NOMO-1 (cell line): ENCODE measurements around the gene BCL2L13.

Experiments used
- DNase-seq, 2 experiments: peaks; one replicate each; lab custom pipeline; 2025; ENCODE audit not compliant: unreplicated experiment in 2 of 2; lab: John Stamatoyannopoulos, UW

BCL2L13 gene, protein sequence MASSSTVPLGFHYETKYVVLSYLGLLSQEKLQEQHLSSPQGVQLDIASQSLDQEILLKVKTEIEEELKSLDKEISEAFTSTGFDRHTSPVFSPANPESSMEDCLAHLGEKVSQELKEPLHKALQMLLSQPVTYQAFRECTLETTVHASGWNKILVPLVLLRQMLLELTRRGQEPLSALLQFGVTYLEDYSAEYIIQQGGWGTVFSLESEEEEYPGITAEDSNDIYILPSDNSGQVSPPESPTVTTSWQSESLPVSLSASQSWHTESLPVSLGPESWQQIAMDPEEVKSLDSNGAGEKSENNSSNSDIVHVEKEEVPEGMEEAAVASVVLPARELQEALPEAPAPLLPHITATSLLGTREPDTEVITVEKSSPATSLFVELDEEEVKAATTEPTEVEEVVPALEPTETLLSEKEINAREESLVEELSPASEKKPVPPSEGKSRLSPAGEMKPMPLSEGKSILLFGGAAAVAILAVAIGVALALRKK

DNA sequence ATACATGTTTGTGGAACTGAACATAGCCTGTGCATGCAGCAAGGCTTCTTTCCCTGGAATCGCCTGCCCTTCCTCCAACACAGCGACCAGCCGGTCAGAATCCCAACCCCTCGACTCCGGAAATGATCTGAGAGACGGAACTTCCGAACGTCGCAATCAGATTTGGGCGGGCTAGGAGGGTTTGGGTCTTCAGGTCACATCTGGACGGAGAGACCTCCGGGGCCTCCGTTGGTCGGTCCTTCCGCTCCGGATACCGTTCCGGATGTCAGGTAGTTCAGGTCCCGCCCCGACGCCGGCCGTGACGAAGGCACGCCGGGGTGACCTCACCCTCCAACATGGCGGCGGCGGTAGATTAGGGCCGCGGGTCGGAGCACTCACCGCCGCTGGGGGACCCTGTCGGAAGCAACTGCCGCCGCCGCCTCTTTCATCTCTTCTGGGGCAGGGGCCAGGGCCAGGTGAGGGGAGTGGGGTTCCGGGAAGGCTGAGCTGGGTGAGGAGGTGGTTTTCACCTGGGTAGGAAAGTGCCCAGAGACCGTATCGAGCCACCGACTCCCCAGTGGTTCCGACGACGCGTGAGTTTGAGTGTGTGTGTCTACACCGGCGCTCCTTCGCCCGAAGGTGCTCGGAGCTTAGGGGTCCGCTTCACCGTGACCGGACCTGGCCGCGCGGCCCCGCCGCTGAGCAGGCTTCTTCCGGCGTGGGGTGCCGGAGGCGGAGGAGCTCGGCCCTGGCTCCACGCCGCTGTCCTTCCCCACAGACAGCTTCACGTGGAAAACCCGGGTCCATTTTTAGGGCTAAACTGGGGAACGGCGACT is at the start of gene BCL2L13:
Gene BCL2L13 (plus strand): TSS at position 326 of the 815 bp plus-strand sequence. CDS start 16,955 bp downstream, outside the sequence.
- peak; percentile 83 for DNase-seq

DNA sequence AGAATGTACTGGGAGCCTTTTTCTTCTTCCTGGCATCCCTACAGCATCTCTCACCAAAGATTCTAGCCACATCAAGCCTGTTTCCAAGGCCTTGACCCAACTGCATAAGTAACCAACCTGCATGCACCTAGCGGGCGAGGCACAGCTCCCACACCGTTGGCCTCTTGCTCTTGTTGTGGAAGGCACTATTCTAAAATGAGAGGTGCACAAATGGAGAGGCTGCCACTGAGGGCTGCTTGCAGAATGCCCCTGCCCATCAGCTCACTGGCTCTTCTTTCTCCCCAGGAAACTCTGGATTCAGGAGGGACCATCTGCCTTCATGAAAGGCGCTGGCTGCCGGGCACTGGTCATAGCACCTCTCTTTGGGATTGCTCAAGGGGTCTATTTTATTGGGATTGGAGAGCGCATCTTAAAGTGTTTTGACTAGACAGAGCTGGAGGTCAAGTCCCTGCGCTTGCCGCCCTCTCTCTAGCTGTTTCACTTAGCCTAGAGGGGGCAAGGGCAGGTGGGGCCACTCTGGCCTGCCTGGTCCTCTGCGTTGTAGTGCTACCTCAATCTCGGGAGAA is 48.7 kb upstream of the BCL2L13 start:
- no peak for DNase-seq

DNA sequence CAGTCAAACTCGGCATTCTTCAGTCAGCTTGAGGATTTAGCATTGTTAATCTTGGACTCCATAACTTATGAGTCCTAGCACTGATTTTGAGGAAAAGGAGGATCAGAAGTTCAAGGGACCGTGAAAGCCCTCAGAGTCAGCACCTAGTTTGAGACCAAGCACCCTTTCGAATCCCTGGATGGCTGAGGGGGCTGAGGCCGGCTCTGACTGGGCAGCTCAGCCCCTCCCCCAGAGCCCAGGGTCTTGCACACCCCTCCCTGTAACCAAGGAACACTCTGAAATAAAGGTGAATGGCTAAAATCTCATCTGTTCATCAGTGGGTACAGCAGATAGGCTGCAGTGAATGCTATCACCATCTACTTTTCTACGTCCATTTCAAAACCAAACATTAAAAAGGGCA is 48.0 kb upstream of the BCL2L13 start:
- no peak for DNase-seq

DNA sequence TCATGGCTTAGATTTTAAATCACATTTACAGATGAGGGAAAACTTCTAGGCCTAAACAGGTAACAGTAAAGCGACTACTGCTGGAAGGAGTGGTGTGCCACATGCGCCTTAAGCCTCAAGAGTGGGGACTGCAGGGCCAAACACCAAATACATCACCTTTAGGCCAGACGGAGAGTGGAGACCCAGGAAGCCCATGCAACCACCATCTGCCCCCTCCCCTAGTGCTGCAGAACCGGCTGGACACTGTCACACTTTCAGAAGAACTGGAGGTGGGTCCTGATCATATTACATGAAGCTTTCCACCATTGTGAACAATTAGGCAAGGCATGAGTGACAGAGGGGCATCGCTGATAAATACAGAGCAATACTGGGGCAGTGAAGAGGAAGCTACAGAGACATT is 46.4 kb upstream of the BCL2L13 start:
- DNase-seq: no peak

DNA sequence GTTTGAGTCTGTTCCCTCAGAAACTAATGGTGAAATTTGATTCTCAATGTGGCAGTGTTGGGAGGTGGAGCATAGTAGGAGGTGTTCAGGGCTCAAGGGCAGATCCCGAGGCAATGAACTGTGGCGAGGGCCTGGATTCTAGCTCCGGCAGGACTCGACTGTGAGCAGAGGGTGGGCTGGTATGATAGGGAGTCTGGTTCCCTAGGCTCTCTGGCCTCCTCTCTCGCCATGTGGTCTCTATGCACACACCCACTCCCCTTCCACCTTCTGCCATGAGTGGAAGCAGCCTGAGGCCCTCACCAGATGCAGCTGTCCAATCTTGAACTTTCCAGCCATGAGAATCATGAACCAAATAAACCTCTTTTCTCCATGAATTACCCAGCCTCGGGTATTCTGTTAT is 42.3 kb upstream of the BCL2L13 start:
- DNase-seq: no peak

DNA sequence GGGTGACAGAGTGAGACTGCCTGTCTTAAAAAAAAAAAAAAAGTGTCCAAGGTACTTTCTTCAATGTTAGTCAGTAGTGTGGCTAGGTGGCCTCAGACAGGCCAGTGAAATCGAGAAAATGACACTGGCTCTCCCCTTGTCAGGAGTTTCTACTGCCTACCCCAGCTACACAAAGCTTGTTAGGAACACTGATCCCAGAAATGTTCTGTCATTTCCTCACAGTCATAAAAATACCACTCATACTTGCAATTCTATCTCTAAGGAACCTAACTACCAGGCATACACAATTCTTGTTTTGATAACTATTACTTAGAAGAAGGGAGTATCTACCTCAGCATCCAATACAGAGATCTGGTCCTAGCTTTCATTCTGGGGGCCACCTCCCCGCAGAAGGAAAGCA is 41.3 kb upstream of the BCL2L13 start:
- DNase-seq: no peak

DNA sequence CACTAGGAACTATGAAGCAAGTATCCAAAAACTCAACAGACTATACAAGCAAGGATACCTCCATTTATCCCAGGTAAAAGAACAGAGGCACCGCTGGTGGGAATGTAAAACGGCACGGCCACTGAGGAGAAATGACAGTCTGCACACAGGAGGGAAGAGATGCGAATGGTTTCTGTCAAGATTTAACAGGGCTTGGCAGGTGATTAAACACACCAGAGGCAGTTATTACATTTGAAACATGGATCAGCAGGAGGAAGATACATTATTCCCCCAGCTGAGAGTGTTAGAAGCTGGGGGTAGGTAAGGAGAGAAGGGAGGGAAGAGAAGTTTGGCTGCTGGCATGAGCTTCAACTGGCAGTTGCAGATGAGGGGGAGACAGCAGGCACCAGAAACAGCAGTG is 40.2 kb upstream of the BCL2L13 start:
- no peak for DNase-seq

DNA sequence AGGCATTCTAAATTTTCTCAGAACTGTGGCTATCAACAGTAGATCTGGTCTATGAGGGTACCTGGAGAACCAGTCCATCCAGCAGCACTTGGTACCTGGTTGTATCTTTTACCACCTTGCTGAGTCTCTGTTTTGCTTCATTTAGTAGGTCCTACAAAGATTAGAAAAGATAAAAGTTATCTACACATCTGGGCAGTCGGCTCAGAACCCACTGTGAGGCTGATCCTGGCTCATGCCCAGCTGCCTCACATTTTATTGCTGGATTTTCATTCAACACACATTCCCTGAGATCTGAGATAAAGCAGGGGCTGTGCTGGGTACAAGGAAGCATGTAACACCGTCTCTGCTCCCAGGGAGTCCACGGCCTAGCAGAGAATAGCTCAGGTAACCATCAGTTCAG is 37.5 kb upstream of the BCL2L13 start:
- DNase-seq: no peak

DNA sequence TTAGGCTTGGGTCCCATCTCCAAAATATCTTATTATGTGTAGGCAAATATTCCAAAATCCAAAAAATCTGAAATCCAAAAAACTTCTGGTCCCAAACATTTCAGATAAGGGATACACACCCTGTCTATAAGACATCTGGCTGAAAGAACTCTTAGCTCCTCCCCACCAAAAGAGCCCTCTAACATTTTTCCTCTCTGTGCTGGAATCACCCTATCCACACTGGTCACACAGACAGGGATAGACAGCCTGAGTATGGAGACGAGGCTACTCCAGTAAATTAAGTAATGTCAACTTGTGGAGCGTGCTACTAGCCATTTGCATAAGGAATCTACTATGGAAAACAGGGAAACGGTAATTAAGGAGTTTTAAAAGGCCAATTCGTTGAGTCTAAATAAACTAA is 34.9 kb upstream of the BCL2L13 start:
- DNase-seq: no peak

DNA sequence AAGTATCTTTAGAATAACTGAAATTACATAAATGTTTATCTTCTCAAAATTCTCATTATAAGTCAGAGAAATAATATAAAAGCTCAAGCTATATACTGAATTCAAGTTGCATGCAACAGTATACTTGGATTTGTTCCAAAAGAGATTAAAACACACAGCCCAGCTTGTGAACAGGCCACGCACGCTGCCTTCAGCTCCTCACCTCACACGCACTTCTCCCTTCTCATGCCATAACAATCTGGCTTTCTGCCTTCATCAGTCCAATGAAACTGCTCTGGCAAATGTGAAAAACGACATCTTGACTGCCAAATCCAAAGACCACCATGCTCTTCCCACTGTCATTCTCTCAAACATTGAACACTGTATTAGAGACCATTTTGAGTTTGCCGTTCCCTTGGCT is 32.1 kb upstream of the BCL2L13 start:
- no peak for DNase-seq

DNA sequence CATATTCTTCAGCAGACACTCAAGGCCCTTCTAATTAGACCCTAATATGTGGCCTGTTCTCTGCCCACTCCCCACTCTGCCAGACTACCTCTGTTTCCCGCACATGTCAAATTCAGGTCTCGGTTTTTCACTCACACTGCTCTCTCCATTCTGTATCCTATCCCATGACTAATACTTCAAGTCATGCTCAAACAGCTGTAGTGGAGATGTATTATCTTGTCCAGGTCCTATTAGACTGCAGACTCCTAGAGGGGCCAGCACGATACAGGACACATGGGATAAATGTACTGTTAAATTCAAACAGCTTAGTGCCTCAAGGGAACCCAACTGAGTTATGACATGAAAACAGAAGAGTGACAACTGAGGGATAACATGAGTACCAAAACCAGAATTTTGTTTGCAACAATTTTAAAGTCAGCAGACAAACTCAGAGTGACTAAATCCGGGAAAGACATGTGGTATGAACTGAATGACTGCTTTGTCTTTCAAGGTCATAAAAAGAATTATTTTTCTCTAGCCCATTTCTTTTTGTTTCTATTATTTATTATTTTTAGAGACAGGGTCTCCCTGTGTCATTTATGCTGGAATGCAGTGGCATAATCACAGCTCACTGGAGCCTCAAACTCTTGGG is 30.6 kb upstream of the BCL2L13 start:
- DNase-seq: no peak

DNA sequence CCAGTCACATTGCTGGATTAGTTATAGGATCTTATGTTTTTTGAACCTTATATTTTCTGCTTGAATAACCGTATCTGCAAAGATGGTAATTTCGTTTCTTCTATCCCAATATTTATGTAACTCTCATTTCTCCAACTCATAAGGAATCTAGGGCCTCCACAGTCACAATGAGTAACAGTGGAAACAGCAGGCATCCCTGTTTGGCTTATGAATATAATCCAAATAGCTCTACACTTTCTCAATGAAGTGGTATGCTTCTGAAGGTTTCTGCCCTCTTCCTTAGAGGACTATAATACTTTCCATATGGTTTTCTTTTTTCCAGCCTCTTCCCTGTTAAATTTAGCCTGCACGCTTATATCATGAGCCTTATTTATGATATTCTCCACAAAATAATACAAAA is 26.5 kb upstream of the BCL2L13 start:
- DNase-seq: no peak

DNA sequence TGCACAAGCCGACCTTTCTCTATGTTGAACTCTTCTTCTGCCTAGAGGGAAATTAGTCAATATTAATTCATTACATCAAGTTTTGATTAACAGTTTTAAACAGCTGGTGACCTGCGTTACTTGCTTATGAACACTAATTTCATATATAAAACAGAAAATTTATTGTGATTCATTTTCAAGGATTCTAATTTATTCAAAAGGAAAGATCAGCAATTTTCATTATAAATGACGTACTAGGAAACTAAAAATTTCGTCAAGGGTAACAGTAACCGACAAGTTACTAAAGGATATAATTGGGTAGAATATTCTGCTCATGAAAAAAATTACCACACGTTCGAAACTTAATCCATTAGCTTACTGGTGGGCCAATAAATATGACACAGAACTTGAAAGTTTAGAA is 25.3 kb upstream of the BCL2L13 start:
- no peak for DNase-seq

DNA sequence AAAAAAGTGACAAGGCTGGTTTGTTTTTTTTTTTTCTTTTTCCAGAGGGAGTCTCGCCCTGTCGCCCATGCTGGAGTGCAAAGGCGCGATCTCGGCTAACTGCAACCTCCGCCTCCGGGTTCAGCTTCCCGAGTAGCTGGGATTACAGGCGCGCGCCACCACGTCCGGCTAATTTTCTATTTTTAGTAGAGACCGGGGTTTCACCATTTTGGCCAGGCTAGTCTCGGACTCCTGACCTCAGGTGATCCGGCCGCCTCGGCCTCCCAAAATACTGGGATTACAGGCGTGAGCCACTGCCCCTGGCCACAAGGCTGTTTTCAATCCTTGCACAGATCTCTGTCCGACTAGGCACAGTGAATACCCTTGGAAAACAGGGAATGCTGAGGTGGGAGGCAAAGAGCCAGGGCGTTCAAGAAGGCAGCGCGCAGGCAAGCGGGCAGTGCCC is 10.6 kb upstream of the BCL2L13 start:
- DNase-seq: no peak

DNA sequence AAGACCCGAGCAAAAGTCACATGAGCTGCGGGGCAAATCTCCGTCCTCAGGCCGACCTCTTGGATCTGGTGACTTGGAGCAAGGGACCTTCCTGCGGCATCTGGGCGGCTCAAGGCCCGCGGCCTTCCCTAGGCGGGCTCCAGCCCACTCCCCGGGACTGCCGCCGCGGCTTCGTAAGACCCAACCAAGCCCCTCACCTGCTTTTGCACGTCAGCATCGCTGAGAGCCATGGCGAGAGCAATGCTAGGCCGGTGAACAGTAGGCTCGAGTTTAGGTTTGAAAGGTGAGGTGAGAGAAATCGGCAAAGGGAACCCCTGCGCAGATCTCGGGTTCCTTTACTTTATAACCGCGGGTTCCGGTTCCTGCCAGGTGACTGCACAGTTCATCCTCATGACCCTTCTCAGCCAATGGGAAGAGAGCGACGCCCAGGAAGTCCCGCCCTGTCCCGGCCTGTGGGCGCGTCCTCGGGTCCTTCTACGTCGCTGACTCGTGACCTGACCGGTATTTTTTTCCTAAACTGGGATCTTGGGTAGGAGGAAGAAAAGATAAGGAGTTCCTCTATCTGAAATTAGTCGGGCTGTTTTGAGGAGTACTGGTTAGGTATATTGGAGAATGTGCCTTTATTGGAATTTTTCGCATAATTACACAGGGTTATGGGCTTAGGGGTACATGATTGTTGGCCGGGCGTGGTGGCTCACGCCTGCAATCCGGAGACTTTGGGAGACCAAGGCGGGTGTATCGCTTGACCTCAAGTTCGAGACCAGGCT is 10.0 kb upstream of the BCL2L13 start, which contains the start of gene ATP6V1E1:
Gene ATP6V1E1 (minus strand): TSS at position 344 of the 767 bp plus-strand sequence. CDS start 114 bp downstream, at position 230.
- DNase-seq: peak; percentile 93 to 96

DNA sequence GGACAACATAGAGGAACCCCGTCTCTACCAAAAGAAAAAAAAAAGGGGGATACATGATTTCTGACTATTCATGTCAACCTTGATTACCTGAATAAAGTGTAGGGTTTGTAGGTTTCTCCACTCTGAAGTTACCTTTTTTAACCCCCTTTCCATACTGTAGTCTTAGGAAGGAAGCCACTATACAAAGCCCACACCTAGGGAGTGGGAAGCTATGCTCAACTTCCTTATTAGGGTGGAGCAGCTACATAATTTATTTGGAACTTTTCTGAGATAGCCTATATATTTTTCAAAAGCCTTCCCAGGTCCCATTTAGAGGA is 9.4 kb upstream of the BCL2L13 start:
- DNase-seq: no peak

DNA sequence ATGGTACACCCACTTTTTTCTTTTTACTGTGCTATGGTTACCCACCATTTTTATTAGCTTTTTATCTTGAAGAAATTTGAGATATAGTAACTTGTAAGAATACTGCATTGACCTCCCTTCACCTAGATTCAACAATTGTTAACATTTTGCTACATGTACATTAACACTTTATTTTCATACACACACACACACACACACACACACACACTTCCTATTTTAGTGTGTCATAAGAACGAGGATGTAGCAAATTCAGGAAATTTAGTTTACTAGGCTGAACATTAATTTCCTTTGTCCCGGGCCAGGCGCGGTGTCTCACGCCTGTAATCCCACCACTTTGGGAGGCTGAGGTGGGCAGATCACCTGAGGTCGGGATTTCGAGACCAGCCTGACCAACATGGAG is 8.9 kb upstream of the BCL2L13 start:
- DNase-seq: no peak

DNA sequence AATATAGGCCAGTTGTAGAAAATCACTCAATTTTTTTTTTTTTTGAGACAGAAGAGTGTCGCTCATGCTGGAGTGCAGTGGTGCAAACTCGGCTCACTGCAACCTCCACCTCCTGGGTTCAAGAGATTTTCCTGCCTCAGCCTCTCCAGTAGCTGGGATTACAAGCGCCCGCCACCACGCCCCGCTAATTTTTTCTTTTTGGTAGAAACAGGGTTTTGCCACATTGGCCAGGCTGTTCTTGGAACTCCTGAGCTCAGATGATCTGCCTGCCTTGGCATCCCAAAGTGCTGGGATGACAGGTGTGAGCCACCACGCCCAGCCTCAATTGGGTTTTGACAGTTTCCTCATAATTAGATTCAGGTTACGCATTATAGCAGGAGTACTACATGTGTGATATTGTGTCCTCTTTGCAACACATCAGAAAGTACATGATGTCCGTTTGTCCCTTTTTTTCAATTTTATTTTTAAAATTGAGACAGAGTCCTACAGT is 7.4 kb upstream of the BCL2L13 start:
- DNase-seq: no peak

DNA sequence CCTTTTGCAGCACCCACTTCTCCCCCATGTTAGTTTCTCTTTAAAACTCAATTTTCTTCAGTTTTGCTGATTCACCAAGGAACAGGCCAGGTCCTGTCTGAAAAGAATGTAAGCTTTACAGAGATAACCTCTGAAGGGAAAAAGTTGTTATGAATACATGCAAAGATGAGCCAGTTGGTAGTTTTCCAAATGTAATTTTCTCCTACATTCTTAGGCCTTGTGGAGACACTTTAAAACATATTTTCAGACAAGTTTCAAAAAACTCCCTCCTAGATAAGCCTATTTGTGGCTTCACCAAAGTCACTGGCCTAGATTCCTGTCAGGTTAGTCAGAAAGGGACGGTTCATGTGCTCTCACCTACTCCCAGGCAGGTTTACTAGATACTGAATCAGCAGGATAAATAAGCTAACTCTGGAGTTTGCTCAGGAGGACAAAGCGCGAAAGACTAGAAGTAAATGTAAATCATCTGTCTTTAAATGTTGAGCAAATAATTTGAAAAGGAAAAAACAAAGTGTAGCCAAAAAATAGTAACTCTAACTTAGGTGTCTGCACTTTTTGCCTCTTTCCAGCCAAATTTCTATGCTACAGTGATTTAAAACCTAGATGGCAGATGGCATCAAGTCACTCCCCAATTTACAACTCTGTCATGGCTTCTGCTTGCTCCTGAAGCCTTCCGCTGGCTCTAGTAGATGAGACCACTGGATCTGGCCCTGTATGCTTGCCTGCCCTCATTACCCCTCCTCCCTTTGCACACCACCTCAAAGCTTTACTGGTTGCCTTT is 5.2 kb upstream of the BCL2L13 start:
- no peak for DNase-seq

DNA sequence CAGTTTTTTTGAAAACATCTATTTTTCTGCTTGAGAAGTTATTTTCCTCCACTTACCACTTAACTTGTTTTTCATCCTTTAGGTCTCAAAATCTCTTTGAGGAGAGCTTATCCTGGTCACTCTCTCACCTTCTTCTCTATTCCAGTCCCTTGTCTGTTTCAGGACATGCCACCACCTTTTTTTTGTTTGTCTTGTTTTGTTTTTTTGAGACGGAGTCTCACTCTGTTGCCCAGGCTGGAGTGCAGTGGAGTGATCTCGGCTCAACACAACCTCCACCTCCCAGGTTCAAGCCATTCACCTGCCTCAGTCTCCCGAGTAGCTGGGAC is 4.6 kb upstream of the BCL2L13 start:
- DNase-seq: no peak
